Measurements from ENCODE around the gene TMEM101. TPM values are rescaled to one million over a fixed set of nuclear protein-coding genes. Genes with fewer than 3 reads are reported as not detected.

The TMEM101 gene
- total RNA-seq, 1 experiment from 2014 or later: 32.1 TPM

DNA sequence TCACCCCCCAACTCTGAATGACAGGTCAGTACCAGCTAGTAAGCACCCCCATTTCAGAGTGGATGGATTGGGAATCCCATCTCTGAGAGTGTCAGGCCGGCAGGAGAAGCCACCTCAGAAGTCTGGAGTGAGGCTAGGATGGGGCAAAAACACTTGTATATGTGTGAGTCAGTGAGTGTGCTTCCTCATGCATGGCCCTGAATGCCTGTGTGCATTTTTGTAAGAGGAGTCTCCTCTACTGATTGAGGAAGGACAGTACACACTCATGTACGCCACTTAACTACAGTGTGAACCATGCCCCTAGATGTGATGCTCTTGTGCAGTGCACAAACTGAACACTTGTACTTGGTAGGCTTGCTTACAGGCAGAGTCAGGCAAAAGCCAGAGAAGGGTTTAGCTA lies 32.6 kb downstream of the TMEM101 start:
- ChIA-PET CTCF (interaction anchor here (0.8 to 2.9 kb wide), 6 partner anchors 12 to 97 kb away, joined by 3 to 39 read pairs (median 10); partner anchors contain the start of gene NAGS), POLR2A (interaction anchor here (0.7 kb wide), 1 partner anchor 97 kb away, joined by 3 read pairs; no protein-coding TSS in a partner anchor)
- Mint-ChIP-seq H3K4me1 (peaks cover 4% of the 10 kb centered on the region; the same call in 1 of the 2 replicates), H3K9me3 (no peaks in the 10 kb centered on the region), H3K36me3 (no peaks in the 10 kb centered on the region), H3K27ac (no peak overlapping the region), H3K27me3 (ENCODE audit: low read depth) (peaks cover 24% of the 10 kb centered on the region), H3K4me3 (no peak overlapping the region)
- DNase-seq (ENCODE audit: low spot score) (no peak), ATAC-seq (no peak)
- TF ChIP-seq STAT6 (CRISPR knock-in tag; conservative IDR thresholded peaks at IDR 0.05; ENCODE audit: low read depth) (no peak), TCF7 (CRISPR knock-in tag; IDR thresholded peaks at IDR 0.05; ENCODE audit: low read depth) (no peak), IRF1 (CRISPR knock-in tag; IDR thresholded peaks at IDR 0.05) (no peak), ZMAT4 (CRISPR knock-in tag; IDR thresholded peaks at IDR 0.05) (no peak), TEAD1 (CRISPR knock-in tag; IDR thresholded peaks at IDR 0.05) (no peak), ZNF219 (CRISPR knock-in tag; IDR thresholded peaks at IDR 0.05; ENCODE audit: borderline replicate concordance) (no peak)

GRCh38 chr17:43979671-43980070 lies 35.1 kb downstream of the TMEM101 start:
- Mint-ChIP-seq H3K9me3 (no peaks in the 10 kb centered on the region), H3K4me1 (peaks cover 4% of the 10 kb centered on the region; the same call in 1 of the 2 replicates), H3K4me3 (no peak overlapping the region), H3K36me3 (no peaks in the 10 kb centered on the region), H3K27me3 (ENCODE audit: low read depth) (peaks cover 24% of the 10 kb centered on the region), H3K27ac (no peak overlapping the region)
- ATAC-seq (no peak), DNase-seq (ENCODE audit: low spot score) (no peak)
- POLR2A ChIA-PET: interaction anchor here (1.0 kb wide), 1 partner anchor 17 kb away, joined by 3 read pairs; no protein-coding TSS in a partner anchor
- CTCF ChIA-PET: interaction anchor here (0.6 to 1.3 kb wide), 6 partner anchors 8 to 166 kb away, joined by 3 to 4 read pairs (median 3); partner anchors contain the start of gene PYY
- TF ChIP-seq AFF4 (CRISPR knock-in tag; IDR thresholded peaks at IDR 0.05; ENCODE audit: borderline replicate concordance) (no peak), ZBTB43 (CRISPR knock-in tag; IDR thresholded peaks at IDR 0.05) (no peak), ZMAT4 (CRISPR knock-in tag; IDR thresholded peaks at IDR 0.05) (no peak), FOXP4 (CRISPR knock-in tag; IDR thresholded peaks at IDR 0.05) (no peak), PRDM15 (CRISPR knock-in tag; IDR thresholded peaks at IDR 0.05) (no peak), STAT6 (CRISPR knock-in tag; conservative IDR thresholded peaks at IDR 0.05; ENCODE audit: low read depth) (no peak)
- TF ChIP-seq, protein P1, sequence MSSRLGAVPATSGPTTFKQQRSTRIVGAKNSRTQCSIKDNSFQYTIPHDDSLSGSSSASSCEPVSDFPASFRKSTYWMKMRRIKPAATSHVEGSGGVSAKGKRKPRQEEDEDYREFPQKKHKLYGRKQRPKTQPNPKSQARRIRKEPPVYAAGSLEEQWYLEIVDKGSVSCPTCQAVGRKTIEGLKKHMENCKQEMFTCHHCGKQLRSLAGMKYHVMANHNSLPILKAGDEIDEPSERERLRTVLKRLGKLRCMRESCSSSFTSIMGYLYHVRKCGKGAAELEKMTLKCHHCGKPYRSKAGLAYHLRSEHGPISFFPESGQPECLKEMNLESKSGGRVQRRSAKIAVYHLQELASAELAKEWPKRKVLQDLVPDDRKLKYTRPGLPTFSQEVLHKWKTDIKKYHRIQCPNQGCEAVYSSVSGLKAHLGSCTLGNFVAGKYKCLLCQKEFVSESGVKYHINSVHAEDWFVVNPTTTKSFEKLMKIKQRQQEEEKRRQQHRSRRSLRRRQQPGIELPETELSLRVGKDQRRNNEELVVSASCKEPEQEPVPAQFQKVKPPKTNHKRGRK (CRISPR knock-in tag; IDR thresholded peaks at IDR 0.05; ENCODE audit: borderline replicate concordance): no peak

All from WTC11 (cell line).